OCI-LY3 (cell line): ENCODE results near the gene LRRC61.
"Not testable (repeated sequence)": the region's sequence is repeated elsewhere in the genome, so short reads cannot be mapped to it uniquely, and the experiment has no call there.

Experiments used
- H2AFZ ChIP-seq: fragments of 200-600, 300-600 bp; shearing (Covaris generic); 2 replicates; pipeline ENCODE4 v1.6.0; 2014; ENCODE audit warnings: antibody characterized with exemption, low read depth, low read length
- H3K27ac ChIP-seq: fragments of 200-600, 300-600 bp; sonication (generic); 2 replicates; pipeline ENCODE4 v1.5.1; 2014; ENCODE audit warnings: mild to moderate bottlenecking, low read length, moderate library complexity, mixed read lengths
- H3K27me3 ChIP-seq: fragments of 200-600, 300-600 bp; sonication (generic); 2 replicates; pipeline ENCODE4 v1.6.1; 2014; ENCODE audit warnings: low read depth, low read length, mixed read lengths
- H3K36me3 ChIP-seq: fragments of 200-600, 300-600 bp; sonication (generic); replicated peaks from 2 replicates; pipeline ENCODE3; 2014; ENCODE audit warnings: low read depth, low read length, mixed read lengths
- H3K4me1 ChIP-seq: fragments of 300-600, 200-600 bp; sonication (generic); 2 replicates; pipeline ENCODE4 v1.6.1; 2014; ENCODE audit warnings: low read length, mixed read lengths
- H3K4me2 ChIP-seq: fragments of 200-600, 300-600 bp; sonication (generic); 2 replicates; pipeline ENCODE4 v1.6.1; 2014; ENCODE audit warnings: low read length, mixed read lengths
- H3K4me3 ChIP-seq: fragments of 300-600, 200-600 bp; sonication (generic); 2 replicates; pipeline ENCODE4 v1.5.1; 2014; ENCODE audit warnings: antibody characterized with exemption, mild to moderate bottlenecking, low read length, moderate library complexity
- H3K79me2 ChIP-seq: fragments of 300-600, 200-600 bp; shearing (Covaris generic); 2 replicates; pipeline ENCODE4 v1.6.1; 2014; ENCODE audit warnings: mild to moderate bottlenecking, low read length, mixed read lengths
- H3K9ac ChIP-seq: fragments of 300-600, 200-600 bp; shearing (Covaris generic); 2 replicates; pipeline ENCODE4 v1.6.0; 2014; ENCODE audit warnings: mild to moderate bottlenecking, low read length, moderate library complexity
- H3K9me3 ChIP-seq: fragments of 200-600, 300-600 bp; shearing (Covaris generic); 2 replicates; pipeline ENCODE4 v1.6.1; 2014; ENCODE audit warnings: low read length, mixed read lengths; ENCODE audit not compliant: insufficient read depth
- H4K20me1 ChIP-seq: fragments of 200-600, 300-600 bp; sonication (generic); 2 replicates; pipeline ENCODE4 v1.6.1; 2016; ENCODE audit warnings: low read length, mixed read lengths; ENCODE audit not compliant: insufficient read depth
- EZH2phosphoT487 ChIP-seq: fragments of 200-600 bp; shearing (Covaris generic); IDR thresholded peaks from 2 replicates; pipeline ENCODE4 v1.6.1; 2018; ENCODE audit warnings: antibody characterized with exemption, mixed run types, low read depth
- TF ChIP-seq, protein P1 (sequence below): fragments of 200-600, 300-600 bp; sonication (generic); IDR thresholded peaks from 2 replicates; pipeline ENCODE4 v1.5.1; 2014; ENCODE audit warnings: antibody characterized with exemption, low read length, low read depth

Gene LRRC61

DNA sequence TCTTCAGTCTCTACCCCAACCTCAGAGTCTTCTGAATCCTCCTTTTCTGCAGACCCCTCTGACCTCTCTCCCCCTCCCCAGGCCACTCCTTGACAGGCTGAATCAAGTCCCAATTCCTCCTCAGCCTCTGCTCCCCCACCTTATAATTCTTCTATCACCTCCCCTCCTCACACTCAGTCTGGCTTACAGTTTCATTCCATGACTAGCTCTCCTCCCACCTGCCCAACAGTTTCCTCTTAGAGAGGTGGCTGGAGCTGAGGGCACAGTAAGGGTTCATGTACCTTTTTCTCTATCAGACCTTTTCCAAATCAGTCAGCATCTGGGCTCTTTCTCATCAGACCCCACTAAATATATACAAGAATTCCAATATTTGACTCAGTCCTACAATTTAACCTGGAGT lies 14.6 kb upstream of the LRRC61 start:
- no peaks in the 10 kb centered on the region for H3K9me3 ChIP-seq
- no peaks in the 10 kb centered on the region for H3K36me3 ChIP-seq
- no peak overlapping the region for H3K4me2 ChIP-seq
- no peak overlapping the region for H3K9ac ChIP-seq
- H2AFZ ChIP-seq: no peak overlapping the region
- peaks cover 9% of the 10 kb centered on the region for H3K4me1 ChIP-seq
- no peak overlapping the region for H3K4me3 ChIP-seq
- H3K27ac ChIP-seq: no peak overlapping the region
- TF ChIP-seq EZH2phosphoT487: no peak
- TF ChIP-seq, protein P1, sequence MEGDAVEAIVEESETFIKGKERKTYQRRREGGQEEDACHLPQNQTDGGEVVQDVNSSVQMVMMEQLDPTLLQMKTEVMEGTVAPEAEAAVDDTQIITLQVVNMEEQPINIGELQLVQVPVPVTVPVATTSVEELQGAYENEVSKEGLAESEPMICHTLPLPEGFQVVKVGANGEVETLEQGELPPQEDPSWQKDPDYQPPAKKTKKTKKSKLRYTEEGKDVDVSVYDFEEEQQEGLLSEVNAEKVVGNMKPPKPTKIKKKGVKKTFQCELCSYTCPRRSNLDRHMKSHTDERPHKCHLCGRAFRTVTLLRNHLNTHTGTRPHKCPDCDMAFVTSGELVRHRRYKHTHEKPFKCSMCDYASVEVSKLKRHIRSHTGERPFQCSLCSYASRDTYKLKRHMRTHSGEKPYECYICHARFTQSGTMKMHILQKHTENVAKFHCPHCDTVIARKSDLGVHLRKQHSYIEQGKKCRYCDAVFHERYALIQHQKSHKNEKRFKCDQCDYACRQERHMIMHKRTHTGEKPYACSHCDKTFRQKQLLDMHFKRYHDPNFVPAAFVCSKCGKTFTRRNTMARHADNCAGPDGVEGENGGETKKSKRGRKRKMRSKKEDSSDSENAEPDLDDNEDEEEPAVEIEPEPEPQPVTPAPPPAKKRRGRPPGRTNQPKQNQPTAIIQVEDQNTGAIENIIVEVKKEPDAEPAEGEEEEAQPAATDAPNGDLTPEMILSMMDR: no peak
- no peaks in the 10 kb centered on the region for H3K27me3 ChIP-seq
- no peaks in the 10 kb centered on the region for H4K20me1 ChIP-seq
- H3K79me2 ChIP-seq: no peaks in the 10 kb centered on the region

DNA sequence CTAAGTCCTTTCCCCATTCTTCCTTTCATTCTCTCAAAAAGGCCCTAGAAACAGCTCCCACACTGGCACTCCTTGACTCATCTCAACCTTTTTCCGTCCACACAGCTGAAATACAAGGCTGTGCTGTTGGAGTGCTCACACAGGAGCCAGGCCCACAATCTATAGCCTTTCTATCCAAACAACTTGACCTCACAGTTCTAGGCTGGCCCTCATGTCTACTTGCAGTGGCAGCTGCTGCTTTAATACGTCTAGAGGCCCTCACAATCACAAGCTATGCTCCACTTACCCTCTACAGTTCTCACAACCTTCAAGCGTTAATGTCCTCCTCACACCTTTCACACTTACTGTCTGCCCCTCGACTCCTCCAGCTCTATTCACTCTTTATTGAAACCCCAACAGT lies 12.0 kb upstream of the LRRC61 start:
- Histone ChIP-seq H4K20me1 (no peaks in the 10 kb centered on the region), H3K4me1 (peaks cover 12% of the 10 kb centered on the region), H3K27ac (no peak overlapping the region), H3K36me3 (no peaks in the 10 kb centered on the region), H3K27me3 (no peaks in the 10 kb centered on the region), H3K4me3 (no peak overlapping the region), H3K4me2 (no peak overlapping the region), H2AFZ (no peak overlapping the region), H3K9me3 (no peaks in the 10 kb centered on the region), H3K9ac (no peak overlapping the region), H3K79me2 (no peaks in the 10 kb centered on the region)
- TF ChIP-seq, protein P1: no peak
- TF ChIP-seq EZH2phosphoT487: no peak

DNA sequence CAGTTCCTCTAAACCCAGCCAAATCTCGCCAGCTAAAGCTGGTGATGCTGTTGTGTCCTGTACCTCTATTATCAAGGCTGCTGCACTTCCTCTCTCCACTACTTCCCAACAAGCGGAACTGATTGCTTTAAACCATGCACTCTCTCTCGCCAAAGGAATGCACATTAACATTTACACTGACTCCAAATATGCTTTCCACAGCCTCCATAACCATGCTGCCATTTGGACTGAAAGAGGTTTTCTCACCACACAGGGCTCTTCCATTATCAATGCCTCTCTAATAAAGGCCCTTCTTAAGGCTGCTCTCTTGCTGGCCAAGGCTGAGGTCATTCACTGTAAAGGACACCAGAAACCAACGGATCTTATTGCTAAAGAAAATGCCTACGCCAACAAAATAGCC lies 11.4 kb upstream of the LRRC61 start:
- no peak overlapping the region for H3K4me2 ChIP-seq
- no peak overlapping the region for H3K27ac ChIP-seq
- H3K9me3 ChIP-seq: no peaks in the 10 kb centered on the region
- no peak overlapping the region for H2AFZ ChIP-seq
- H3K27me3 ChIP-seq: no peaks in the 10 kb centered on the region
- TF ChIP-seq EZH2phosphoT487: no peak
- TF ChIP-seq, protein P1: no peak
- H3K4me1 ChIP-seq: peaks cover 12% of the 10 kb centered on the region
- H3K36me3 ChIP-seq: no peaks in the 10 kb centered on the region
- H3K9ac ChIP-seq: no peak overlapping the region
- H3K4me3 ChIP-seq: no peak overlapping the region
- H3K79me2 ChIP-seq: no peaks in the 10 kb centered on the region
- no peaks in the 10 kb centered on the region for H4K20me1 ChIP-seq

DNA sequence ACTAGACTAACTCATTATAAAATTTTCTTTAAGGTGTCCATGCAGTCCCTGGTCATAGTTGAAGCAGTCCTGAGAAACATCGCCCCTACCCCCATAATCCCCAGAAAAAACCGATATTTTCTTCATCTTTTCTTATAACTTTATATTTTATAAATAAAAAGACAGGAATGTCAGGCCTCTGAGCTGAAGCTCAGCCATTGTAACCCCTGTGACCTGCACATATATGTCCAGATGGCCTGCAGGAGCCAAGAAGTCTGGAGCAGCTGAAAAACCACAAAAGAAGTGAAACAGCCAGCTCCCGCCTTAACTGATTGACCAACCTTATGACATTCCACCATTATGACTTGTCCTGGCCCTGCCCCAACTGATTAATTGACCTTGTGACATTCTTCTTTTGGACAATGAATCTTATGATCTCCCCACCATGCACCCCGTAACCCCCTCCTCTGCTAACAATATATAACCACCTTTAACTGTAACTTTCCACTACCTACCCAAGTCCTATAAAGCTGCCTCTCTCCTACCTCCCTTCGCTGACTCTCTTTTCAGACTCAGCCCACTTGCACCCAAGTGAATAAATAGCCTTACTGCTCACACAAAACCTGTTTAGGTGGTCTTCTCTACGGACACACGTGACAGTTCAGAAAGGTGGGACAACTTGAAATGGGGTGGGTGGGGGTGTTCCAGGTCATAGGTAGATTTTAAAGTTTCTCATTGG lies 10.3 kb upstream of the LRRC61 start:
- not testable (repeated sequence) for H4K20me1 ChIP-seq, H3K27ac ChIP-seq, H3K27me3 ChIP-seq

More for the DNA sequence above, 10.3 kb upstream of the LRRC61 start:
- not testable (repeated sequence) for H3K36me3 ChIP-seq, H2AFZ ChIP-seq, H3K9me3 ChIP-seq, H3K4me2 ChIP-seq, H3K4me3 ChIP-seq, H3K9ac ChIP-seq, H3K79me2 ChIP-seq
- peaks cover 12% of the 10 kb centered on the region for H3K4me1 ChIP-seq
